SK-N-SH (cell line): Measurements from ENCODE around the gene STUB1.

Source experiments
- CHD2 ChIP-seq: fragments of 150-350 bp; IDR thresholded peaks from 2 replicates; pipeline ENCODE4 v1.6.1; 2018; ENCODE audit warnings: low read length; ENCODE audit not compliant: partially characterized antibody
- EP300 ChIP-seq, 2 experiments: IDR thresholded peaks; 2 replicates each; pipeline versions ENCODE4 v1.4.0 to v1.6.1; 2012; ENCODE audit warnings: borderline replicate concordance in 1 of 2, low read depth in 1 of 2, low read length in 1 of 2
- FOXM1 ChIP-seq: IDR thresholded peaks from 2 replicates; pipeline ENCODE4 v1.4.0; 2012; ENCODE audit warnings: low read depth, mild to moderate bottlenecking
- JUND ChIP-seq: IDR thresholded peaks from 2 replicates; pipeline ENCODE4 v1.4.0; 2012
- REST ChIP-seq: IDR thresholded peaks from 2 replicates; pipeline ENCODE4 v1.6.1; 2012; ENCODE audit warnings: mild to moderate bottlenecking, low read depth, low read length, moderate library complexity
- YY1 ChIP-seq: IDR thresholded peaks from 2 replicates; pipeline ENCODE4 v1.4.0; 2012; ENCODE audit warnings: low read depth, mild to moderate bottlenecking
- TF ChIP-seq, protein P1 (sequence below): fragments of 200-600 bp; sonication (generic); IDR thresholded peaks from 2 replicates; pipeline ENCODE4 v1.6.1; 2017; ENCODE audit warnings: antibody characterized with exemption, mild to moderate bottlenecking, moderate library complexity

- TF ChIP-seq FOXM1 = no peak
- TF ChIP-seq, protein P1, sequence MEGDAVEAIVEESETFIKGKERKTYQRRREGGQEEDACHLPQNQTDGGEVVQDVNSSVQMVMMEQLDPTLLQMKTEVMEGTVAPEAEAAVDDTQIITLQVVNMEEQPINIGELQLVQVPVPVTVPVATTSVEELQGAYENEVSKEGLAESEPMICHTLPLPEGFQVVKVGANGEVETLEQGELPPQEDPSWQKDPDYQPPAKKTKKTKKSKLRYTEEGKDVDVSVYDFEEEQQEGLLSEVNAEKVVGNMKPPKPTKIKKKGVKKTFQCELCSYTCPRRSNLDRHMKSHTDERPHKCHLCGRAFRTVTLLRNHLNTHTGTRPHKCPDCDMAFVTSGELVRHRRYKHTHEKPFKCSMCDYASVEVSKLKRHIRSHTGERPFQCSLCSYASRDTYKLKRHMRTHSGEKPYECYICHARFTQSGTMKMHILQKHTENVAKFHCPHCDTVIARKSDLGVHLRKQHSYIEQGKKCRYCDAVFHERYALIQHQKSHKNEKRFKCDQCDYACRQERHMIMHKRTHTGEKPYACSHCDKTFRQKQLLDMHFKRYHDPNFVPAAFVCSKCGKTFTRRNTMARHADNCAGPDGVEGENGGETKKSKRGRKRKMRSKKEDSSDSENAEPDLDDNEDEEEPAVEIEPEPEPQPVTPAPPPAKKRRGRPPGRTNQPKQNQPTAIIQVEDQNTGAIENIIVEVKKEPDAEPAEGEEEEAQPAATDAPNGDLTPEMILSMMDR = no peak
- no peak for TF ChIP-seq REST
- no peak for TF ChIP-seq YY1
- no peak for TF ChIP-seq CHD2
- no peak for TF ChIP-seq JUND
- no peak for TF ChIP-seq EP300 (IDR thresholded peaks at IDR 0.05; ENCODE audit: borderline replicate concordance in 1 of 2, low read depth in 1 of 2, low read length in 1 of 2)
Observed at GRCh38 chr16:728890-729744, 48.9 kb downstream of the STUB1 start.
